ENCODE measurements around the gene PSMB11.

PSMB11 gene

GRCh38 chr14:23042162-23042965, at the start of gene PSMB11:
TSS of gene PSMB11 (plus strand) at chr14:23042212. CDS start at chr14:23042226, 14 bp downstream.
- Histone ChIP-seq H4K20me1 (ENCODE audit: insufficient read depth, low read length) (no peaks in the 10 kb centered on the region), H3K27me3 (ENCODE audit: low read depth, low read length) (no peaks in the 10 kb centered on the region), H3K4me2 (ENCODE audit: low read length) (no peak within 1 kb of the TSS), H3K9me3 (ENCODE audit: insufficient read depth, low read length) (no peaks in the 10 kb centered on the region), H3K9ac (ENCODE audit: low read length) (no peak within 1 kb of the TSS), H3K36me3 (replicated peaks; ENCODE audit: low read depth, low read length) (no peaks in the 10 kb centered on the region), H3K79me2 (ENCODE audit: low read length) (no peaks in the 10 kb centered on the region), H3K4me1 (ENCODE audit: low read length) (no peaks in the 10 kb centered on the region), H3K27ac (ENCODE audit: low read length) (no peak within 1 kb of the TSS), H2AFZ (ENCODE audit: low read depth, low read length) (no peak within 1 kb of the TSS), H3K4me3 (ENCODE audit: low read length) (no peak within 1 kb of the TSS)
- no peak for TF ChIP-seq EZH2phosphoT487 (IDR thresholded peaks at IDR 0.05; ENCODE audit: low read depth)
- TF ChIP-seq CTCF (IDR thresholded peaks at IDR 0.05; ENCODE audit: low read depth, low read length): no peak

GRCh38 chr14:22993517-22993916, 48.5 kb upstream of the PSMB11 start:
- H3K4me1 ChIP-seq (ENCODE audit: low read length): peaks cover 3% of the 10 kb centered on the region; the same call in 1 of the 2 replicates
- H3K27me3 ChIP-seq (ENCODE audit: low read depth, low read length): no peaks in the 10 kb centered on the region
- TF ChIP-seq CTCF (IDR thresholded peaks at IDR 0.05; ENCODE audit: low read depth, low read length): no peak
- TF ChIP-seq EZH2phosphoT487 (IDR thresholded peaks at IDR 0.05; ENCODE audit: low read depth): no peak
- H3K27ac ChIP-seq (ENCODE audit: low read length): no peak overlapping the region
- no peaks in the 10 kb centered on the region for H3K79me2 ChIP-seq (ENCODE audit: low read length)
- no peaks in the 10 kb centered on the region for H3K36me3 ChIP-seq (replicated peaks; ENCODE audit: low read depth, low read length)
- no peaks in the 10 kb centered on the region for H3K9me3 ChIP-seq (ENCODE audit: insufficient read depth, low read length)
- H4K20me1 ChIP-seq (ENCODE audit: insufficient read depth, low read length): no peaks in the 10 kb centered on the region
- no peak overlapping the region for H3K9ac ChIP-seq (ENCODE audit: low read length)
- no peak overlapping the region for H2AFZ ChIP-seq (ENCODE audit: low read depth, low read length)
- H3K4me3 ChIP-seq (ENCODE audit: low read length): no peak overlapping the region
- H3K4me2 ChIP-seq (ENCODE audit: low read length): no peak overlapping the region

- Histone ChIP-seq H3K79me2 (ENCODE audit: low read length) (no peaks in the 10 kb centered on the region), H3K27ac (ENCODE audit: low read length) (no peak overlapping the region), H3K4me1 (ENCODE audit: low read length) (peaks cover 3% of the 10 kb centered on the region; the same call in 1 of the 2 replicates), H3K9me3 (ENCODE audit: insufficient read depth, low read length) (no peaks in the 10 kb centered on the region), H3K27me3 (ENCODE audit: low read depth, low read length) (no peaks in the 10 kb centered on the region), H3K9ac (ENCODE audit: low read length) (no peak overlapping the region), H3K4me3 (ENCODE audit: low read length) (no peak overlapping the region), H2AFZ (ENCODE audit: low read depth, low read length) (0 out of 2 replicates have a peak overlapping the region, but pooled peaks have one; percentile 52), H3K4me2 (ENCODE audit: low read length) (peak overlapping the region; percentile 58), H4K20me1 (ENCODE audit: insufficient read depth, low read length) (no peaks in the 10 kb centered on the region), H3K36me3 (replicated peaks; ENCODE audit: low read depth, low read length) (no peaks in the 10 kb centered on the region)
- TF ChIP-seq EZH2phosphoT487 (IDR thresholded peaks at IDR 0.05; ENCODE audit: low read depth): no peak
- TF ChIP-seq CTCF (IDR thresholded peaks at IDR 0.05; ENCODE audit: low read depth, low read length): peak; percentile 72
Observed at GRCh38 chr14:22994762-22995275, 47.2 kb upstream of the PSMB11 start.

GRCh38 chr14:22995889-22996625, 46.0 kb upstream of the PSMB11 start:
- no peaks in the 10 kb centered on the region for H3K79me2 ChIP-seq (ENCODE audit: low read length)
- no peak overlapping the region for H3K9ac ChIP-seq (ENCODE audit: low read length)
- no peaks in the 10 kb centered on the region for H3K27me3 ChIP-seq (ENCODE audit: low read depth, low read length)
- no peak overlapping the region for H3K4me2 ChIP-seq (ENCODE audit: low read length)
- H3K27ac ChIP-seq (ENCODE audit: low read length): no peak overlapping the region
- peaks cover 3% of the 10 kb centered on the region; the same call in 1 of the 2 replicates for H3K4me1 ChIP-seq (ENCODE audit: low read length)
- H2AFZ ChIP-seq (ENCODE audit: low read depth, low read length): no peak overlapping the region
- no peak overlapping the region for H3K4me3 ChIP-seq (ENCODE audit: low read length)
- no peaks in the 10 kb centered on the region for H3K9me3 ChIP-seq (ENCODE audit: insufficient read depth, low read length)
- H4K20me1 ChIP-seq (ENCODE audit: insufficient read depth, low read length): no peaks in the 10 kb centered on the region
- H3K36me3 ChIP-seq (replicated peaks; ENCODE audit: low read depth, low read length): no peaks in the 10 kb centered on the region
- no peak for TF ChIP-seq CTCF (IDR thresholded peaks at IDR 0.05; ENCODE audit: low read depth, low read length)
- no peak for TF ChIP-seq EZH2phosphoT487 (IDR thresholded peaks at IDR 0.05; ENCODE audit: low read depth)
